Suprapubic skin (tissue), 4 donors: Measurements from ENCODE around the gene PRR7.

Experiments
- EP300 ChIP-seq: sonication (generic); formaldehyde crosslinking; IDR thresholded peaks from one replicate; pipeline ENCODE4 v1.6.1; 2017; ENCODE audit warnings: antibody characterized with exemption
- POLR2A ChIP-seq, 2 donors: fragments of 450-650 bp; IDR thresholded peaks; one replicate each; pipeline ENCODE4 v1.6.1; 2017; ENCODE audit warnings: antibody characterized with exemption in 2 of 2, mild to moderate bottlenecking in 2 of 2, moderate library complexity in 2 of 2
- POLR2AphosphoS5 ChIP-seq, 3 donors: sonication (generic); formaldehyde crosslinking; IDR thresholded peaks; one replicate each; pipeline ENCODE4 v1.6.1; 2017; ENCODE audit warnings: antibody characterized with exemption in 3 of 3
- TF ChIP-seq, protein P1 (sequence below), 2 donors: fragments of 200-600 bp in 1 of 2; fragments of 450-650 bp in 1 of 2; sonication (generic) in 1 of 2; IDR thresholded peaks; one replicate each; pipeline ENCODE4 v1.5.1; 2016 to 2019; ENCODE audit warnings: antibody characterized with exemption in 2 of 2, mild to moderate bottlenecking in 1 of 2, moderate library complexity in 1 of 2

DNA sequence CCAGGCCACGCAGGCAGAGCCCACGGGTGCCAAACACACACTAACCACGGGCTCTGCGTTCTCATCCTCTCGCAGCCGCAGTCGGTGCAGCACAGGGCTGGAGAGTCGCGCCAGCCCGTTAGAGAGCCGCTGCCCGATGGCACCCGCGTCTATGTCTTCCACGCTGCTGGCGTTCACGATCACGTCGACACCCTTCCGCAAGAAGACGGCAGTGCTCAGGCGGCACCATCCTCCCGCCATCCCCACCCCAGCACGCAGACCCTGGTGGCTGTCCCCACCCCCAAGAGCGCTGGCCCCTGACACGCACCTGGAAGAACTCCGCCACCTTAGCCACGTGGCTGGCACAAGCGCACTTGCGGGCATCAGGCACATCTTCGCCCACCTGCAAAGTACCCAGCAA, 20.8 kb downstream of the PRR7 start:
- TF ChIP-seq, protein P1, sequence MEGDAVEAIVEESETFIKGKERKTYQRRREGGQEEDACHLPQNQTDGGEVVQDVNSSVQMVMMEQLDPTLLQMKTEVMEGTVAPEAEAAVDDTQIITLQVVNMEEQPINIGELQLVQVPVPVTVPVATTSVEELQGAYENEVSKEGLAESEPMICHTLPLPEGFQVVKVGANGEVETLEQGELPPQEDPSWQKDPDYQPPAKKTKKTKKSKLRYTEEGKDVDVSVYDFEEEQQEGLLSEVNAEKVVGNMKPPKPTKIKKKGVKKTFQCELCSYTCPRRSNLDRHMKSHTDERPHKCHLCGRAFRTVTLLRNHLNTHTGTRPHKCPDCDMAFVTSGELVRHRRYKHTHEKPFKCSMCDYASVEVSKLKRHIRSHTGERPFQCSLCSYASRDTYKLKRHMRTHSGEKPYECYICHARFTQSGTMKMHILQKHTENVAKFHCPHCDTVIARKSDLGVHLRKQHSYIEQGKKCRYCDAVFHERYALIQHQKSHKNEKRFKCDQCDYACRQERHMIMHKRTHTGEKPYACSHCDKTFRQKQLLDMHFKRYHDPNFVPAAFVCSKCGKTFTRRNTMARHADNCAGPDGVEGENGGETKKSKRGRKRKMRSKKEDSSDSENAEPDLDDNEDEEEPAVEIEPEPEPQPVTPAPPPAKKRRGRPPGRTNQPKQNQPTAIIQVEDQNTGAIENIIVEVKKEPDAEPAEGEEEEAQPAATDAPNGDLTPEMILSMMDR (IDR thresholded peaks at IDR 0.05): no peak
- TF ChIP-seq POLR2A (IDR thresholded peaks at IDR 0.05) (no peak), EP300 (no peak), POLR2AphosphoS5 (IDR thresholded peaks at IDR 0.05) (no peak)
